Breast epithelium (tissue), 3 donors: ENCODE data around the gene FGL2.

Experiments used
- CTCF ChIP-seq, 3 donors: fragments of 450-650 bp; IDR thresholded peaks; one replicate each; pipeline ENCODE4 v1.5.1; 2016 to 2017; ENCODE audit warnings: antibody characterized with exemption in 3 of 3, mild to moderate bottlenecking in 3 of 3, moderate library complexity in 3 of 3
- POLR2A ChIP-seq: fragments of 450-650 bp; IDR thresholded peaks from one replicate; pipeline ENCODE4 v1.6.1; 2016; ENCODE audit warnings: antibody characterized with exemption, mild to moderate bottlenecking, moderate library complexity
- POLR2AphosphoS5 ChIP-seq, 3 donors: sonication (generic); formaldehyde crosslinking; IDR thresholded peaks; one replicate each; pipeline ENCODE4 v1.6.1; 2017; ENCODE audit warnings: antibody characterized with exemption in 3 of 3

- TF ChIP-seq CTCF (IDR thresholded peaks at IDR 0.05) (no peak), POLR2AphosphoS5 (IDR thresholded peaks at IDR 0.05) (no peak), POLR2A (no peak)
These were observed 18.0 kb upstream of the FGL2 start for GRCh38 chr7:77217474-77218185.
